CD14-positive monocyte (primary cell): Measurements from ENCODE around the gene CLIC3. TPM values are rescaled to one million over a fixed set of nuclear protein-coding genes. Genes with fewer than 3 reads are reported as not detected.

ENCODE experiments used
- DNase-seq, 3 donors: peaks; one replicate each; pipeline ENCODE4 v3.0.0-alpha.2; 2011 to 2022
- H2AFZ ChIP-seq: 2 replicates; pipeline ENCODE4 v1.6.0; 2012; ENCODE audit warnings: mild to moderate bottlenecking, low read depth, low read length, inconsistent platforms; ENCODE audit not compliant: insufficient read depth, poor library complexity, severe bottlenecking
- H3K27ac ChIP-seq, 2 donors: 1 replicate in 1 of 2; 2 replicates in 1 of 2; pipeline ENCODE4 v1.5.1; 2012 to 2013; ENCODE audit warnings: low read length in 2 of 2, control low read depth in 1 of 2, inconsistent platforms in 1 of 2, low read depth in 1 of 2, mild to moderate bottlenecking in 1 of 2
- H3K27me3 ChIP-seq, 2 donors: one replicate each; pipeline versions ENCODE4 v1.6.0 to v1.6.1; 2011 to 2013; ENCODE audit warnings: low read length in 2 of 2; ENCODE audit not compliant: control insufficient read depth in 2 of 2, insufficient read depth in 2 of 2
- H3K36me3 ChIP-seq, 2 donors: replicated peaks in 1 of 2; 1 replicate in 1 of 2; 2 replicates in 1 of 2; pipeline versions ENCODE4 v1.5.1 to v1.6.1; 2012 to 2013; ENCODE audit warnings: low read length in 2 of 2, control low read depth in 1 of 2, inconsistent platforms in 1 of 2, mild to moderate bottlenecking in 1 of 2; ENCODE audit not compliant: insufficient read depth in 2 of 2, control insufficient read depth in 1 of 2
- H3K4me1 ChIP-seq, 2 donors: 1 replicate in 1 of 2; 2 replicates in 1 of 2; pipeline versions ENCODE4 v1.5.1 to v1.6.1; 2012 to 2013; ENCODE audit warnings: low read length in 2 of 2, control low read depth in 1 of 2, inconsistent platforms in 1 of 2, mild to moderate bottlenecking in 1 of 2, moderate library complexity in 1 of 2; ENCODE audit not compliant: insufficient read depth in 2 of 2, control insufficient read depth in 1 of 2
- H3K4me2 ChIP-seq: replicated peaks from 2 replicates; pipeline ENCODE3; 2012; ENCODE audit warnings: low read length, moderate library complexity, mild to moderate bottlenecking; ENCODE audit not compliant: poor library complexity, severe bottlenecking; ENCODE audit errors: extremely low read depth
- H3K4me3 ChIP-seq, 3 experiments: fragments of 200-600 bp in 1 of 3; sonication (generic) in 1 of 3; replicated peaks in 1 of 3; 1 replicate in 2 of 3; 2 replicates in 1 of 3; pipeline ENCODE4 v1.5.1; 2011 to 2013; ENCODE audit warnings: low read length in 3 of 3, mild to moderate bottlenecking in 3 of 3, control low read depth in 2 of 3, low read depth in 2 of 3, inconsistent platforms in 1 of 3, moderate library complexity in 1 of 3
- H3K79me2 ChIP-seq: 2 replicates; pipeline ENCODE4 v1.6.0; 2012; ENCODE audit warnings: mild to moderate bottlenecking, control low read depth, inconsistent platforms, low read length, moderate library complexity; ENCODE audit not compliant: insufficient read depth
- H3K9ac ChIP-seq: 2 replicates; pipeline ENCODE4 v1.6.0; 2017; ENCODE audit warnings: low read length, mild to moderate bottlenecking; ENCODE audit not compliant: insufficient read depth, poor library complexity, severe bottlenecking
- H3K9me3 ChIP-seq, 2 donors: replicated peaks in 1 of 2; 1 replicate in 1 of 2; 2 replicates in 1 of 2; pipeline versions ENCODE4 v1.5.1 to v1.6.1; 2012 to 2013; ENCODE audit warnings: low read length in 2 of 2, control low read depth in 1 of 2; ENCODE audit not compliant: control insufficient read depth in 1 of 2, insufficient read depth in 1 of 2
- H4K20me1 ChIP-seq: 2 replicates; pipeline ENCODE4 v1.6.0; 2012; ENCODE audit warnings: mild to moderate bottlenecking, low read length, control low read depth, moderate library complexity; ENCODE audit not compliant: insufficient read depth
- H3K27ac Mint-ChIP-seq, 7 donors: one replicate each; pipeline ENCODE4 v1.8.0; 2020; ENCODE audit warnings: mild to moderate bottlenecking in 7 of 7, mixed read lengths in 7 of 7, moderate library complexity in 6 of 7, inconsistent platforms in 2 of 7
- H3K27me3 Mint-ChIP-seq, 3 donors: one replicate each; pipeline ENCODE4 v1.8.0; 2021 to 2022; ENCODE audit warnings: low read depth in 3 of 3, mild to moderate bottlenecking in 3 of 3, mixed read lengths in 3 of 3, moderate library complexity in 3 of 3, inconsistent platforms in 1 of 3
- H3K36me3 Mint-ChIP-seq, 2 donors: one replicate each; pipeline ENCODE4 v1.8.0; 2020; ENCODE audit warnings: mixed read lengths in 2 of 2, inconsistent platforms in 1 of 2, mild to moderate bottlenecking in 1 of 2
- H3K4me1 Mint-ChIP-seq: one replicate; pipeline ENCODE4 v1.8.0; 2020; ENCODE audit warnings: mild to moderate bottlenecking, mixed read lengths
- H3K4me3 Mint-ChIP-seq, 2 donors: one replicate each; pipeline ENCODE4 v1.8.0; 2020; ENCODE audit warnings: mild to moderate bottlenecking in 2 of 2, mixed read lengths in 2 of 2, moderate library complexity in 1 of 2
- H3K9me3 Mint-ChIP-seq, 7 donors: one replicate each; pipeline ENCODE4 v1.8.0; 2020 to 2022; ENCODE audit warnings: mixed read lengths in 7 of 7, mild to moderate bottlenecking in 6 of 7, moderate library complexity in 6 of 7, inconsistent platforms in 2 of 7
- WGBS: methylation state at CpG from one replicate; pipeline ENCODE4 v1.1.5; 2013; ENCODE audit warnings: missing lambda C conversion rate; ENCODE audit not compliant: insufficient coverage; 5-methylcytosine and 5-hydroxymethylcytosine counted together
- intact Hi-C, 2 donors: fragments of 100-400 bp; cut with micrococcal nuclease; formaldehyde crosslinking; loops; one replicate each; pipeline versions ENCODE4 v1.15.0 to v1.15.1; 2023
- polyA plus RNA-seq, 3 donors: library from polyadenylated mRNA; depleted of rRNA in 1 of 3; unstranded in 2 of 3; stranded (reverse) in 1 of 3; fragments of 300-500 nt in 2 of 3; fragments of >200 nt in 1 of 3; fragmentation: Illumina TruSeq in 2 of 3; gene quantifications; 1 replicate in 2 of 3; 2 replicates in 1 of 3; pipeline ENCODE4 v1.2.3, GENCODE V29; 2012 to 2021
- TF ChIP-seq, protein P1 (sequence below): fragments of 200-600 bp; IDR thresholded peaks from one replicate; pipeline ENCODE4 v1.8.0; 2022; ENCODE audit warnings: antibody characterized with exemption, mild to moderate bottlenecking

Gene CLIC3
- polyA plus RNA-seq, 3 donors = 0.29 to 0.51 TPM; not detected in 1

DNA sequence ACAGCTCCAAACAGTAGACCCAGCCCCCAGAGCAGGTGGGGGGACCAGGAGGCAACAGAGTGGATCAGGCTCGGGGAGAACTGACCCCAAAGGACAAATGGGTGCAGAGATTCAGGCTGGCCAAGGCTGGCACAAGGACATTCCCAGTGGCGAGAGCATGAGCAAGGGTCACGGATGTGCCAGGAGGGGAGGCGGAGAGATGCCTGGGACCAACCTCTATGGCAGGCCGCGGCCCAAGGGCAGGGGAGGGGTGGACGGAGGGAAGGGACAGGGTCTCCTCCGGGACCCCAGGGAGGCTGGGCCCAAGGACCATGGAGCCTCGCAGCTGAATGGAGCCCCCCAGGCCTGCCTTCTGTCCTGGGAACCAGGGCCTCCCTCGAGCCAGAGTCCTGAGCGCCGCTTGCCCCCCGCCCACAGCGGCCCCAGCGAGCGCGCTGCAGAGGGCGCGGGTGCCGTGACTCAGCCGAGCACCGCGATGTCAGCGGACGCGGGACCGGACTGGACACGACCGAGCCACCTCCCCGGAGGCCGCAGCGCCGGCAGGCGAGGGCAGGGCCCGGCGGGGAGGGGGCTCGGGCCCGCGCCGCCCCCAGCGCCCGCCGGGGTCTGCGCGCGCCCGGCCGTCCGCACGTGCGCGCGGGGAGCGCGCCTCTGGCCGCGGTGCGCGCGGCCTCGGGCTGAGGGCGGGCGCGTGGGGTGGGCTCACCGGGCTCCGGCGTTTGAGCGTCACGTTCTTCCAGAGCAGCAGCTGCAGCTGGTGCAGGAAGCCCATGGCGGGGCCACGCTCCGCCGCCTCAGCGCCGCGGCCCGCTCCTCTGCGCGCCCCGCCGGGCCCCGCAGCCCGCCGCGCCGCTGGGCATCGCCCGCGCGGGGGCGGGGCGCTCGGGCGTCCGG is 31.2 kb upstream of the CLIC3 start, which contains the start of gene ABCA2:
Gene ABCA2 (minus strand): TSS at position 869 of the 894 bp plus-strand sequence. CDS start 97 bp downstream, at position 772.
- peak within 1 kb of the TSS; percentile 41 to 88 (median 68) for H3K4me3 ChIP-seq
- 4% methylated on average over 95 of the region's 95 CpGs for WGBS
- intact Hi-C loops = no loop called here
- H3K9me3 Mint-ChIP-seq = no peaks in the 10 kb centered on the region
- peak within 1 kb of the TSS; percentile 83 to 92 for H3K27ac ChIP-seq
- peak in 1 of 3 donors; percentile 42 for DNase-seq
- H4K20me1 ChIP-seq = peaks cover 12% of the 10 kb centered on the region
- peak within 1 kb of the TSS; percentile 73 for H2AFZ ChIP-seq
- TF ChIP-seq, protein P1, sequence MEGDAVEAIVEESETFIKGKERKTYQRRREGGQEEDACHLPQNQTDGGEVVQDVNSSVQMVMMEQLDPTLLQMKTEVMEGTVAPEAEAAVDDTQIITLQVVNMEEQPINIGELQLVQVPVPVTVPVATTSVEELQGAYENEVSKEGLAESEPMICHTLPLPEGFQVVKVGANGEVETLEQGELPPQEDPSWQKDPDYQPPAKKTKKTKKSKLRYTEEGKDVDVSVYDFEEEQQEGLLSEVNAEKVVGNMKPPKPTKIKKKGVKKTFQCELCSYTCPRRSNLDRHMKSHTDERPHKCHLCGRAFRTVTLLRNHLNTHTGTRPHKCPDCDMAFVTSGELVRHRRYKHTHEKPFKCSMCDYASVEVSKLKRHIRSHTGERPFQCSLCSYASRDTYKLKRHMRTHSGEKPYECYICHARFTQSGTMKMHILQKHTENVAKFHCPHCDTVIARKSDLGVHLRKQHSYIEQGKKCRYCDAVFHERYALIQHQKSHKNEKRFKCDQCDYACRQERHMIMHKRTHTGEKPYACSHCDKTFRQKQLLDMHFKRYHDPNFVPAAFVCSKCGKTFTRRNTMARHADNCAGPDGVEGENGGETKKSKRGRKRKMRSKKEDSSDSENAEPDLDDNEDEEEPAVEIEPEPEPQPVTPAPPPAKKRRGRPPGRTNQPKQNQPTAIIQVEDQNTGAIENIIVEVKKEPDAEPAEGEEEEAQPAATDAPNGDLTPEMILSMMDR = no peak
- peak within 1 kb of the TSS; percentile 77 for H3K9ac ChIP-seq
- H3K9me3 ChIP-seq = no peaks in the 10 kb centered on the region
- H3K4me1 ChIP-seq = peaks cover 48 to 58% of the 10 kb centered on the region in 2 donors
- peak within 1 kb of the TSS; percentile 73 to 92 for H3K4me3 Mint-ChIP-seq
- no peaks in the 10 kb centered on the region for H3K27me3 ChIP-seq
- H3K36me3 Mint-ChIP-seq = peaks cover 0 to 4% of the 10 kb centered on the region in 2 donors
- peak within 1 kb of the TSS in 5 of 7 donors; percentile 30 to 94 (median 87) for H3K27ac Mint-ChIP-seq
- peaks cover 38% of the 10 kb centered on the region for H3K4me1 Mint-ChIP-seq
- H3K27me3 Mint-ChIP-seq = peaks cover 4 to 7% (median 6%) of the 10 kb centered on the region in 3 donors
- H3K4me2 ChIP-seq = peak within 1 kb of the TSS; percentile 98
- H3K36me3 ChIP-seq = no peaks in the 10 kb centered on the region
- peaks cover 42% of the 10 kb centered on the region for H3K79me2 ChIP-seq

DNA sequence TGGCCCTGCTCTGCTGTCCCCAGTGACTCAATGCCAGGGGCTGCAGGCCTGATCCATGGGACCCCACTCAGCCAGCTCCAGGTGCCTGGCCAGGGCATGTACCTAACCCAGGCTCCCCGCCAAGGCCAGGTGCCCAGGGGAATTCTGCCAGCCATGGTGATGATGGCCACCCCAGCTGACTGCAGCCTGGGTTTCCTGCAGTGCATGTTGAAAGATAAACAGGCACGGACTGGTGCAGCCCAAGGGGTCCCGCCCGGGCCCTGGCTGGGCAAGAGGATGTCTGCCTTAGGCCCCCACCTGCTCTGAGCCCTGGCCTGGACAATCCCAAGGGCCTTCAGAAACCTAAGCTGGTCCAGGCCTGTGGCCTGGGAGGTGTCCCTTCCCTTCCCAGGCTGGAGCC is 30.5 kb upstream of the CLIC3 start:
- Histone ChIP-seq H3K9me3 (no peaks in the 10 kb centered on the region), H3K27ac (no peak overlapping the region), H3K4me1 (peaks cover 44 to 56% of the 10 kb centered on the region in 2 donors), H3K27me3 (no peaks in the 10 kb centered on the region), H3K36me3 (no peaks in the 10 kb centered on the region), H3K4me3 (no peak overlapping the region), H3K4me2 (no peak overlapping the region), H3K9ac (no peak overlapping the region), H4K20me1 (peaks cover 10% of the 10 kb centered on the region), H2AFZ (no peak overlapping the region), H3K79me2 (peaks cover 34% of the 10 kb centered on the region)
- Mint-ChIP-seq H3K27ac (no peak overlapping the region), H3K36me3 (peaks cover 0 to 4% of the 10 kb centered on the region in 2 donors), H3K4me1 (peaks cover 35% of the 10 kb centered on the region), H3K4me3 (peak overlapping the region in 1 of 2 donors; percentile 69), H3K27me3 (peaks cover 4 to 7% (median 6%) of the 10 kb centered on the region in 3 donors), H3K9me3 (peaks cover 0 to 4% (median 0%) of the 10 kb centered on the region in 7 donors)
- TF ChIP-seq, protein P1 = no peak
- no peak for DNase-seq
- WGBS = 60% methylated on average over 4 of the region's 4 CpGs
- intact Hi-C loops = no loop called here
